KOPT-K1 (cell line): ENCODE measurements around the gene SGO1.
"Not testable (repeated sequence)": the region's sequence is repeated elsewhere in the genome, so short reads cannot be mapped to it uniquely, and the experiment has no call there.

ENCODE experiments used
- H3K27ac ChIP-seq: fragments of 200-600 bp; sonication (generic); 2 replicates; pipeline ENCODE4 v1.5.1; 2016; ENCODE audit warnings: antibody characterized with exemption, mild to moderate bottlenecking, low read depth, low read length; ENCODE audit not compliant: poor library complexity, severe bottlenecking
- H3K36me3 ChIP-seq: fragments of 200-600 bp; sonication (generic); 2 replicates; pipeline ENCODE4 v1.5.1; 2017; ENCODE audit warnings: antibody characterized with exemption, mild to moderate bottlenecking, low read length, moderate library complexity; ENCODE audit not compliant: insufficient read depth
- H3K9me3 ChIP-seq: fragments of 200-600 bp; sonication (generic); 2 replicates; pipeline ENCODE4 v1.5.1; 2017; ENCODE audit warnings: antibody characterized with exemption, low read length, mild to moderate bottlenecking; ENCODE audit not compliant: insufficient read depth, poor library complexity, severe bottlenecking

The SGO1 gene

GRCh38 chr3:20185679-20186599, at the start of gene SGO1:
SGO1 (minus strand) TSS chr3:20186206; CDS start chr3:20184027, 2,179 bp downstream.
- H3K36me3 ChIP-seq = peaks cover 29% of the 10 kb centered on the region
- H3K27ac ChIP-seq = peak within 1 kb of the TSS; percentile 90
- H3K9me3 ChIP-seq = no peaks in the 10 kb centered on the region

GRCh38 chr3:20235796-20236195, 49.8 kb upstream of the SGO1 start:
- H3K36me3 ChIP-seq = no peaks in the 10 kb centered on the region
- no peak overlapping the region for H3K27ac ChIP-seq
- no peaks in the 10 kb centered on the region for H3K9me3 ChIP-seq

GRCh38 chr3:20232906-20233780, 47.1 kb upstream of the SGO1 start:
- no peaks in the 10 kb centered on the region for H3K36me3 ChIP-seq
- H3K27ac ChIP-seq = no peak overlapping the region

GRCh38 chr3:20230954-20231353, 44.9 kb upstream of the SGO1 start:
- Histone ChIP-seq H3K9me3 (no peaks in the 10 kb centered on the region), H3K36me3 (no peaks in the 10 kb centered on the region), H3K27ac (no peak overlapping the region)

More at GRCh38 chr3:20232906-20233780, 47.1 kb upstream of the SGO1 start:
- no peaks in the 10 kb centered on the region for H3K9me3 ChIP-seq

- H3K9me3 ChIP-seq = no peaks in the 10 kb centered on the region
- H3K27ac ChIP-seq = no peak overlapping the region
- no peaks in the 10 kb centered on the region for H3K36me3 ChIP-seq
These were observed 39.8 kb upstream of the SGO1 start for GRCh38 chr3:20225769-20226168.

GRCh38 chr3:20222274-20222673, 36.3 kb upstream of the SGO1 start:
- Histone ChIP-seq H3K27ac (no peak overlapping the region), H3K36me3 (no peaks in the 10 kb centered on the region), H3K9me3 (no peaks in the 10 kb centered on the region)

- no peak overlapping the region for H3K27ac ChIP-seq
- H3K36me3 ChIP-seq = no peaks in the 10 kb centered on the region
- H3K9me3 ChIP-seq = no peaks in the 10 kb centered on the region
These were observed 32.2 kb upstream of the SGO1 start for GRCh38 chr3:20218215-20218614.

- Histone ChIP-seq H3K36me3 (no peaks in the 10 kb centered on the region), H3K9me3 (no peaks in the 10 kb centered on the region), H3K27ac (no peak overlapping the region)
These were observed 29.6 kb upstream of the SGO1 start for GRCh38 chr3:20215636-20216035.

GRCh38 chr3:20213491-20213890, 27.5 kb upstream of the SGO1 start:
- H3K9me3 ChIP-seq, H3K36me3 ChIP-seq, H3K27ac ChIP-seq: not testable (repeated sequence)

- H3K27ac ChIP-seq, H3K36me3 ChIP-seq, H3K9me3 ChIP-seq: not testable (repeated sequence)
These were observed 21.9 kb upstream of the SGO1 start for GRCh38 chr3:20207945-20208344.

GRCh38 chr3:20205898-20206297, 19.9 kb upstream of the SGO1 start:
- not testable (repeated sequence) for H3K9me3 ChIP-seq, H3K27ac ChIP-seq, H3K36me3 ChIP-seq

GRCh38 chr3:20201143-20201542, 15.1 kb upstream of the SGO1 start:
- Histone ChIP-seq H3K27ac (no peak overlapping the region), H3K9me3 (peaks cover 5% of the 10 kb centered on the region), H3K36me3 (no peaks in the 10 kb centered on the region)

- H3K27ac ChIP-seq = no peak overlapping the region
- no peaks in the 10 kb centered on the region for H3K36me3 ChIP-seq
- H3K9me3 ChIP-seq = no peaks in the 10 kb centered on the region
These were observed 11.8 kb upstream of the SGO1 start for GRCh38 chr3:20197775-20198174.

GRCh38 chr3:20194793-20195460, 8.9 kb upstream of the SGO1 start:
- Histone ChIP-seq H3K9me3 (no peaks in the 10 kb centered on the region), H3K36me3 (no peaks in the 10 kb centered on the region), H3K27ac (no peak overlapping the region)

GRCh38 chr3:20190991-20191390, 5.0 kb upstream of the SGO1 start:
- Histone ChIP-seq H3K9me3 (no peaks in the 10 kb centered on the region), H3K36me3 (no peaks in the 10 kb centered on the region), H3K27ac (no peak overlapping the region)
